Retinal pigment epithelial cell (primary cell): ENCODE measurements around the gene PGBD2.

ENCODE experiments used
- DNase-seq: peaks from one replicate; pipeline ENCODE4 v3.0.0-alpha.2; 2010; ENCODE audit warnings: low read depth
- H3K4me3 ChIP-seq: 2 replicates; pipeline ENCODE4 v1.5.1; 2011; ENCODE audit warnings: mild to moderate bottlenecking, low read length, control low read depth, moderate library complexity
- TF ChIP-seq, protein P1 (sequence below): conservative IDR thresholded peaks from 2 replicates; pipeline ENCODE4 v1.5.1; 2011; ENCODE audit warnings: low read depth, low read length, control low read depth, inconsistent platforms

PGBD2 gene

DNA sequence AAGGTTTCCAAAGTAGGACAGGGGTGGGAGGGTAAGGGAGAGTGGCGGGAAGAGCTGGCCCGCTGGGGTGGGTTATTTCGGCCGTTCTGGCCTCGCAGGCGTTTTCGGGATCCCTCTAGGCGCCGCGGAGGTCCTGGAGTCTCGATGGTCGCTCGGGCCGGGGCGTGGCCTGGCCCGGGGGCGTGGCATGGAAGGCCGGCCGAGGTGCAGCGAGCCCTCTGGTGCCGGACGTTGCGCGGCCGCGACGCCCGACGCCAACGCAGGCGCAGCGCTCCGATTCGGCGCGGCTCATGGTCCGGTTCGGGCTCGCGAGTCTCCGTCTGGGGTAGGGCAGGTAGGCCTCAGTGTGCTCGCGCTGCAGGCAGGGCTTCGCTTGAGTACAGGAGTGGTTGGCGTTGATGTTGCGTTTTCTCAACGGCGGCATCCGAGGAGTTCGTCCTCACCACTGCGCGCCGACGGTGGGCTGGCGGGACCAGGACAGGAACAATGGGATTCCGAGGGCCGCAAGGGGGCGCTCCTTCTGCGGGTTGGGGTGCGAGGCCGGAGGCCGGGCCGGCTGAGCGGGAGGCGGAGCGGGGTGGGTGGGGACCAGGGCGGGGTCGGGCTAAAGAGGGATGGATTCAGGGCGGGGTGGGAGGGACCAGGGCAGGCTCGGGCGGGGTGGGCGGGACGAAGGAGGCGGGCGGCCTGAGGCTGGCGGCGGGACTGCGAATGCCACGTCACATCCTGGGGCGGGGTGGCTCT is at the start of gene PGBD2:
PGBD2 (plus strand) TSS at position 227 of the 744 bp plus-strand sequence. CDS start 7,628 bp downstream, outside the sequence.
- peak within 1 kb of the TSS; percentile 75 for H3K4me3 ChIP-seq
- TF ChIP-seq, protein P1, sequence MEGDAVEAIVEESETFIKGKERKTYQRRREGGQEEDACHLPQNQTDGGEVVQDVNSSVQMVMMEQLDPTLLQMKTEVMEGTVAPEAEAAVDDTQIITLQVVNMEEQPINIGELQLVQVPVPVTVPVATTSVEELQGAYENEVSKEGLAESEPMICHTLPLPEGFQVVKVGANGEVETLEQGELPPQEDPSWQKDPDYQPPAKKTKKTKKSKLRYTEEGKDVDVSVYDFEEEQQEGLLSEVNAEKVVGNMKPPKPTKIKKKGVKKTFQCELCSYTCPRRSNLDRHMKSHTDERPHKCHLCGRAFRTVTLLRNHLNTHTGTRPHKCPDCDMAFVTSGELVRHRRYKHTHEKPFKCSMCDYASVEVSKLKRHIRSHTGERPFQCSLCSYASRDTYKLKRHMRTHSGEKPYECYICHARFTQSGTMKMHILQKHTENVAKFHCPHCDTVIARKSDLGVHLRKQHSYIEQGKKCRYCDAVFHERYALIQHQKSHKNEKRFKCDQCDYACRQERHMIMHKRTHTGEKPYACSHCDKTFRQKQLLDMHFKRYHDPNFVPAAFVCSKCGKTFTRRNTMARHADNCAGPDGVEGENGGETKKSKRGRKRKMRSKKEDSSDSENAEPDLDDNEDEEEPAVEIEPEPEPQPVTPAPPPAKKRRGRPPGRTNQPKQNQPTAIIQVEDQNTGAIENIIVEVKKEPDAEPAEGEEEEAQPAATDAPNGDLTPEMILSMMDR, result peak; percentile 63
- peak; percentile 68 for DNase-seq

DNA sequence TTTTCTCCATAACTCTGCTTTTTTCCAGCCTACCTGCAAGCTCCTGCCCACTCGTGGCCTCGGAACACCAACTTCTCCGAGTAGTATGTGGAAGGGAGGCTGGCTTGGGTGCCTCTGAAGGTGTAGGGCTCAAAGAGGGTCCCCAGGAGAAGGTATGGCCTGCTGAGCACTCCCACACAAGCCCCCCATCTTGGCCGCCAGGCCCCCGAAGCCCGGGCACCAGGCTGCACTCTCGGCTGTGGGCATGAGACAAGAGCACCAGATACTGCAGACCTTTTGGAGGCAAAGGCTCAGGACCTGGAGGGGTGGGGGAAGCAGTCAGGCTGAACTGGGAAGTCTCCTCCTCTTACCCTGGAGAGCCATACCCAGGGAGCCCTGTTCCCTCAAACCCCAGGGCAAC is 48.8 kb upstream of the PGBD2 start:
- H3K4me3 ChIP-seq, result peak overlapping the region; percentile 45
- TF ChIP-seq, protein P1, result no peak
- DNase-seq, result no peak

- TF ChIP-seq, protein P1, result no peak
- peak overlapping the region; percentile 45 for H3K4me3 ChIP-seq
- DNase-seq, result no peak
Measured at GRCh38 chr1:248857749-248858095, 48.3 kb upstream of the PGBD2 start.

- TF ChIP-seq, protein P1, result peak; percentile 45
- DNase-seq, result peak; percentile 21
- peak overlapping the region; percentile 45 for H3K4me3 ChIP-seq
Measured at GRCh38 chr1:248858096-248858890, 47.7 kb upstream of the PGBD2 start.

- H3K4me3 ChIP-seq, result peak within 1 kb of the TSS; percentile 75
- DNase-seq, result peak; percentile 86
- TF ChIP-seq, protein P1, result no peak
Measured at GRCh38 chr1:248858891-248859889, 46.8 kb upstream of the PGBD2 start, which contains the start of gene ZNF692. ZNF692 (minus strand) TSS chr1:248859085; CDS start chr1:248858309, 776 bp downstream.

GRCh38 chr1:248860007-248860406 is 46.0 kb upstream of the PGBD2 start:
- DNase-seq, result no peak
- no peak overlapping the region for H3K4me3 ChIP-seq
- TF ChIP-seq, protein P1, result no peak
